Heart left ventricle (tissue), 13 donors: Measurements from ENCODE around the gene PLOD2.

Experiments used
- CTCF ChIP-seq, 12 donors: fragments of 200-600 bp; sonication (generic) in 4 of 12; IDR thresholded peaks; one replicate each; pipeline versions ENCODE4 v1.5.0 to v1.8.0; 2018 to 2022; ENCODE audit warnings: antibody characterized with exemption in 12 of 12, mild to moderate bottlenecking in 5 of 12
- POLR2A ChIP-seq, 2 donors: fragments of 450-650 bp; IDR thresholded peaks; one replicate each; pipeline ENCODE4 v1.6.1; 2017; ENCODE audit warnings: antibody characterized with exemption in 2 of 2, mild to moderate bottlenecking in 2 of 2, moderate library complexity in 2 of 2
- donor health status: ischemic (EF 13 %, LVEDD 7.1; RV severe dilation, severe dysfunction).
- donor health status: DM: no; HTN: yes; CAD: no.
- donor health status: DM: no; HTN: no; CAD: no.
- donor health status: ischemic (EF 25% LVEDD 6.9; RV normal size, moderate dysfunction).
- donor health status: ischemic (EF 25% LVEDD 5.7; RV mildly dilated, moderate dysfunction).
- donor health status: ischemic (EF 35%, LVEDD 5.7; RV mildly dilated, moderate dysfunction).
- donor health status: nonischemic (EF 11% LVEDD 7.7; RV severe dilation, severe dysfunction).
- donor health status: DM: yes; HTN: yes; CAD: no.
- donor health status: PGD.
- donor health status: ischemic (EF 29% LVEDD 5.4; RV normal size, mild dysfunction).
- donor health status: nonischemic (EF 23%, LVEDD 6.1; RV moderate dilation, normal function).

- TF ChIP-seq CTCF (IDR thresholded peaks at IDR 0.05) (no peak), POLR2A (IDR thresholded peaks at IDR 0.05) (no peak)
Observed at GRCh38 chr3:146153429-146153828, 7.6 kb downstream of the PLOD2 start.
